Frontal cortex (tissue), 4 donors: ENCODE measurements around the gene THAP3. TPM values are rescaled to one million over a fixed set of nuclear protein-coding genes. Genes with fewer than 3 reads are reported as not detected.

Experiments used
- DNase-seq, 2 donors: peaks; one replicate each; pipeline ENCODE4 v3.0.0; 2012; ENCODE audit warnings: low spot score in 2 of 2
- FAIRE-seq: peaks from 2 replicates; lab custom pipeline; 2012; peaks lifted over from hg19 to GRCh38; lab: Jason Lieb, UNC
- total RNA-seq: library from RNA; depleted of rRNA; stranded (reverse); fragments of >200 nt; gene quantifications from one replicate; pipeline ENCODE4 v1.2.3, GENCODE V29; 2014
- donor health status: control.
- donor health status: control.
- donor health status: control.

Gene THAP3
- total RNA-seq, 1 donor from 2014 or later: 22.8 TPM

GRCh38 chr1:6603238-6603914, 21.3 kb upstream of the THAP3 start:
- FAIRE-seq (no peak), DNase-seq (no peak)

DNA sequence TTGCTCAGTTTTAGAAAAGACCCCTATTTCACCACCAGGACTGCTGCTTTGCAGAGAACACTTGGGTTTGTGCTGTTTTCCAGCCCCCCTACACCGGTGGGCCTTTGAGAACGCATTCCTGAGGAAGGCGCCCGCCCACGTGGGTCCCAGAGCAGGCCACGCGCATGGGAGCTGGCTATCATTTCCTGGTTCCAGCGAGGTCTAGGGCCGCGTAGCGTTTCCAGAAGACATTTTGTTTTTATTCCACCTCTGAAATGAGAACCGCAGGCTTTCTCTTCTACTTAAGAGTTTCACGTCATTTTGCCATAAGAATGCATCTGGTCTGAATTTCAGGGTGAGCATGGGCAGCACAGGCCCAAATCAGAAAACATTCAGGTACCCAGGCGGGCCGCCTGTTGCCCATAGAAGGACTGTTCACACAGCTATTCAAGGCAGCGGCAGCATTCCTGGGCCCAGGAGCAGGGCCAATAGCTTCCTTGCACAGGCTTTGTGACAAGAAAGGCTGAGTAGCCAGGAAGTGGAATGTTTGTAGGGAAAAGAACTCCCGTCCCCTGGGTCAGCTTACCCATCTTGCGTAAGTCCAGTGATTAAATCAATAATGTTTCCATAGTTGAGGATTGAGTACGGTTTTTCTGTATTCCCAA, 20.6 kb upstream of the THAP3 start:
- no peak for FAIRE-seq
- DNase-seq: no peak

DNA sequence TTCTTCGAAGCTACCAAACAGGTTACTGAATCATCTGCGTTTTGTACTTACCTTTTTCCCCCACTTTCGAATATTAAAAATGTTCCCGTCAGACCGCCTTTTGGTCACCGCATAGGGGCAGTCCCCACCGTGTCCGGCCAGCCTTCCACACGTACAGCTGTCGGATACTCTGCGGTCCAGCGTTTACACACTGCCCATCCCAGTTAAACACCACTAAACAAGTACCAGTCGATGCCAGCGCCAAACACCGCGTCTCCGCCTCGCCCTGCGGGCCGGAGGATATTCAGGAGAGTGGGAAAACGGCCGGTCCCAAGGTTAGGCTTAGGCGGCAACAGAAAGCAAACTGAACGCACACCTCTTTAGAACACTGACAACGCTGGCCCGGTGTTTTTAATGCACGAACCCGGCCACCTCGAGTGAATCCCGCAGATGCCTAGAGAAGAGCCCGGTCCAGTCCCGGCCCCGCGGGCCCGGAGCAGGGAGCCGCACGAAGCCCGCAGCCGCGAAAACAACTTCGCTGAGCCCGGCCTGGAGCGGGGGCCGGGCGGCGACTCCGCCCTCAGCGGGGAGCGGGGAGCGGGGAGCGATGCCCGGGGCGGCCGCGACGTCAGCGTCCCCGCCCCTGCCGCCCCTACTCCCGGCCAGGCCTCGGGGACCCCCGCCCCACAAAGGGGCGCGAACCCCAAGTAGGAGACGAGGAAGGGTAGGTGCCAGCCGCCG, 11.9 kb upstream of the THAP3 start:
- DNase-seq (no peak), FAIRE-seq (no peak)

DNA sequence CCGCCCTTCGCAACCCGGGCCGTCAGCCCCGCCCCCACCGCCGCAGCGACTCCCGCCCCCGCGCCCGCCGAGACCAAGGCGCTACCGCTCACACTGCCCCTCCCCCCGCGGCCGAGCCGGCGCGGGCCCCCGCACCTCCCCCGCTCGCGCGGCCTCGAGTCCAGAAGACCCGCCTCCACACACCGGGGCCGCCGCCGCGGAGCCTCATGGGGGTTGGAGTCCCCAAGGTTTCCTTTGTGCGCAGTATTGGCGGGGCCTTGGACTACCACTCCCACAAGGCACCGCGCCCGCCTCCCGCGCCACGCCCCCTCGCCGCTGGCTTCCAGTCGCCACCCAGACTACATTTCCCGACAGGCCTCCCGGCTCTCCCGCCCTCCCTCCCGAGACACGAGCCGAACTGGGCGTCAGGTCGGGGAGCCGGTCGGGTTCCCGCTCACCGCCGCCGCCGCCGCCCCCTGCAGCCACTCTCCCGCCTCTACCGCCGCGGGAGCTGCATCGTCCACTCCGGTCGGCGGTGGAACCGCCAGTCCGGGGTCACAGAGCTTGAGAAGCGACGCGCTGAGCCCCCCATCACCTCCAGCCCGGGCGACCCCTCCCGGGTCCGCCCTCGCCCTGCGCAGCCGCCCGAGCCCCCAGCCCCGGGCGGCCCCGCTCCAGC, 11.2 kb upstream of the THAP3 start, which contains the start of gene PHF13:
PHF13 (plus strand) TSS at position 371 of the 658 bp plus-strand sequence. CDS start 336 bp downstream, outside the sequence.
- DNase-seq: peak; percentile 98 to 100
- FAIRE-seq: no peak

DNA sequence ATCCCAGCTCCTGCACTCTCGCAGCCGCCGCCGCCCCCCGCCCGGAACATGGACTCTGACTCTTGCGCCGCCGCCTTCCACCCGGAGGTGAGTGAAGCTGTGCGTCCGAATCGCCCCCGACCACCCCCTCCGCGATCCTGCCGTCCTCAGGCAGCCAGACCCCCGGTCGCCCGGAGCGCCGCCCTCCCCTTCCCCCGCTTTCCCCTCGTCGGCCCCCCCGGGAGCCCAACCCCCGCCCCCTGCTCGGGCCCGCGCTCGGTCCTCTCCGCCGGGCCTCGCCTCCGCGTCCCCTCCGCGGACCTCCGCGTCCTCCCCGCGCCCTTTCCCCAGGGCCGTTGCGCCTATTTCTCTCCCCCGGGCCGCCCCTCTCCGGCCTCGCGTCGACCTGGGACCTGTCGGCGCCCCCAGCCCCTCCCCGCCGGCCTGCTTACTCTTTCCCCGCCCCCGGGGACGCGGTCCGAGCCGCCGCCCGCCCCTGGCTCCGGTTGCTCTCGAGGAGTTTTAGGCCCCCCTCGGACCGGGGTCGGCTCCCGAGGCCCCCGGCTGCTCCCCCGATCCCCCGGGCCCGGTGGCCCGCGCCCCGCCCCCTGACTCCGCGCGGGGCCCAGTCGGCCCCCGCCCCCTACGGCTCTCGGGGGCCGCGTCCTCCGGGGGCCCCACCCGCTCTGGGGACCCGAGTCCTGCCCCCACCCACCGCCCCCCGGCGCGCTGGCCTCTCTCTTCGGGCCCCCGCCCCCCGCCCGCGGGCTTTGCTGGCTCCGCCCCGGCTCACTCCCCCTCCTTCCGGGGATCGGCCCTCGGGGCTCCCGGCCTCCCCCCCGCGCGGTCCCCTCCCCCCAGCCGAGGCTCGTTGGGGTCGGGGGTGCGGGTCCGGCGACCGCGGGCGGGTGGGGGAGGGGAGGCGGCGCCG, 10.4 kb upstream of the THAP3 start:
- FAIRE-seq: no peak
- DNase-seq: peak; percentile 87 to 90

- peak; percentile 58 to 59 for DNase-seq
- FAIRE-seq: no peak
These were observed 9.5 kb upstream of the THAP3 start for GRCh38 chr1:6614929-6615785.

DNA sequence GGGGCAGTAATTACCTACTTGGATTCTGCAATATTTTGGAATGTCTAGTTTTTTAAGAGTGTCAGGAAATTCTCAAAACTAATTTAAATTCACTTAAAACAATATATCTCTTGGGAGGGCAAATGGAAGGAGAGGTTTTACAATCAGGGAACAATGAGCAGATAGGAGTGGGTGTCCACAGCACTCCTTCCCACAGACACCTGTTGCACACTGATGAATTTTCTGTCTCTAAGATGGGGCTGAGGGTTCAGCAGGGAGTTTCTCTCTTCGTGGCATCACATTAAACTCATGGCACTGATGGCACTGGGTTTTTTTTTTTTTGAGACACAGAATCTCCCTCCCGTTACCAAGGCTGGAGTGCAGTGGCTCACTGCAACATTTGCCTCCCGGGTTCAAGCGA, 5.6 kb upstream of the THAP3 start:
- no peak for FAIRE-seq
- no peak for DNase-seq

DNA sequence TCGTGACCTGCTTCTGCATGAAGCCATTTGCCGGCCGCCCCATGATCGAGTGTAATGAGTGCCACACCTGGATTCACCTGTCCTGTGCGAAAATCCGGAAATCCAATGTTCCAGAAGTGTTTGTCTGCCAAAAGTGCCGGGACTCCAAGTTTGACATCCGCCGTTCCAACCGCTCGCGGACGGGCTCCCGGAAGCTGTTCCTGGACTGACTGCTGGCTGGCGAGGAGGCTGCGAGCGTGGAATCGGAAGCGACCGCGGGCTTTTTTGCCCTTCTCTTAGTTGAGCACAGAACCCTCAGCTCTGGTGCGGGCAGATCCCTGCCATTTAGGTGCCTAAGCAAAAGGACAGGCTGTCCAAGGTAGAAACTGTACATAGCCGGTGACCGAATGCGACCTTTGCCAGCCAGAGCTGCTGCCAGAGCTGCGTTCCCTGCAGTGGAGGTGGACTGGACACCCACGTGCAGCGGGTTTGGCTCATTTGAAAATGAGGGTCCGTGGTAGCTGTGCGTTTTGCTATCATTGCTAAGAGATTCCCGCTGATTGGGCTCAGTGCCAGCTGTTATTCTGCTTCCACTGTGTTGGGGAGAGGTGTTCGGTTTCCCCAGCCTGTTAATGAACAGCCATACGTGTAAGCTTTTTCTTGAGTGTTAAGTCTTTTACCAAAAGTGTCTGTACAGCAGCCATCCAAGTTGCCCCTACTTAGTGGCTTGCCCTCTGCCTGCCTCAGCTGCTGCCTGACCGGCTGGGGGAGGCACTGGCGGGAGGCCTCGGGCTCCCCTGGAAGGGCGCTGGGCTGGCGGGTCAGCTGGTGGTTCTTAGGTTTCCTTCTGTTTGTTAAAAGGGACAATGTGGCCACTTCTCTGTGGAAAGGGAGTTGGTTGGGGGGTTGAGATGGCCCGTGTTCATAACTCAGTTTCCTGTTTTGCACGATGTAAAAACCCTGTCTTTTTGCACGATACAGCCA, 3.0 kb upstream of the THAP3 start:
- no peak for FAIRE-seq
- DNase-seq: no peak

DNA sequence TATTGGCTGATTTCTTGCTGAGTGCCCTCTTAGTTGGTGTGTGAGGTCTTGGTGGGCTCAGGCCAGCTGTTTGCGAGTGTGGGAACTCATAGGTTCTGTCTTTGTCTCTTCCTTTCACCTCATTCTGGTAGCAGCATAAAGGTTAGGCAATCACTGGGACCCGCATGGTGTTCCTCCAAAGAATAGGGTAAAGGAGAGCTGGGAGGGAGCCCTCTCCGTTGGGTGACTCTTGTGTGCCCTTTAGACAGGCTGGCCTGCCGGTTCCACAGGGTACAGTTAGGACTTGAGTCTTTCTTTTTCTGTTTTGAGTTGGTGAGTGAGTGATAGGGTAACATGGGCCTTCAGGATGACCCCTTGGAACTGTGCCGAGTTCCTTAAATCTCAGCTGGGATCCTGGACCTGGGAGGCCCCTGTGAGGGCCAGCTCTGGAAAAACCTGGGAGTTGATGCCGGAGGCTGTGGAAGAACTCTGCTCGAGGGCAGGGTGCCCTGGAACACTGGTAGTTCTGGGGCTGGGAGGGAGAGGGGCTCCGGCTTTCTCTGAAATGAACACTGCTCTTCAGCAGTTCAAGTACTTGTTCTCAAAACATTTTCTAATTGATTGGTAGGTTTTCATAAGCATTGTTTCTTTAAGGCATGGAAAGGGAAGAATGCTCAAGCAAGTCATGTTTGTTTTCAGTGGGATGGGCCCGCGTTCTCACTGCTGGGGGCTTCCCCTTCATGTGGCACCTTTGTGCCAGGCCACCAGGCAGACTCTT, 2.1 kb upstream of the THAP3 start:
- FAIRE-seq (no peak), DNase-seq (no peak)

DNA sequence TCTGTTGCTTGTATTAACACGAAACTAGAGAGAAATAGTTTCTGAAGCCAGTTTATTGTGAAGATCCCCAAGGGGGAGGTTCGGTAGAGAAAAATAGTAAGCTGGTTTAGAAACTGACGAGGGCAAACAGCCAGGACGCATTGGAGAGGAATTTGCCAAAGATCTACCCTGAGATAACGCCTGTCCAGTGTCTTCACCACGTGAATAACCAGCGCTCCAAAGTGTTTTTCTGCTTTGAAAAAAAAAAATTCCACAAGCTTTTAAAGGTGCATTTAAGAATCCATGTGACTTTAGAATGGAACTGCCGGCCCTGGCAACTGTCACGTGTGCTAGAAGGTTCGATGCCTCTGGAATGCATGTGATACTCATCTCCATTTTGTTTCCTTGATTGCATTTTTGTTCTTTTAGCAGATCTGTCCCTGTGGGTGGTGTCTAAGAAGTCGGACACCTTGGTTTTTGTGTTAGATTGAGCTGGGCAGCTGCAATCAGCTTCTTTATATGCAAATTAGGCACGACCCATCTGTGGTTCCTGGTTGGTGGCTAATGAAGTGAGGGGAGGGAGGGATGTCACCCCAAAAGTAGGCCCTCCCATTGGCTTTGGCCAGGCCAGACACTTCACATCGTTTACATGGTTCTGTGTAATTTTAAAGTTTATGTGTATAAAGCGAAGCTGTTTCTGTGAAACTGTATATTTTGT, 1.3 kb upstream of the THAP3 start:
- FAIRE-seq (no peak), DNase-seq (no peak)

- DNase-seq: no peak
- no peak for FAIRE-seq
These were observed 999 bp downstream of the THAP3 start for GRCh38 chr1:6625584-6626149.

GRCh38 chr1:6627031-6627430, 2.4 kb downstream of the THAP3 start:
- DNase-seq (no peak), FAIRE-seq (no peak)

DNA sequence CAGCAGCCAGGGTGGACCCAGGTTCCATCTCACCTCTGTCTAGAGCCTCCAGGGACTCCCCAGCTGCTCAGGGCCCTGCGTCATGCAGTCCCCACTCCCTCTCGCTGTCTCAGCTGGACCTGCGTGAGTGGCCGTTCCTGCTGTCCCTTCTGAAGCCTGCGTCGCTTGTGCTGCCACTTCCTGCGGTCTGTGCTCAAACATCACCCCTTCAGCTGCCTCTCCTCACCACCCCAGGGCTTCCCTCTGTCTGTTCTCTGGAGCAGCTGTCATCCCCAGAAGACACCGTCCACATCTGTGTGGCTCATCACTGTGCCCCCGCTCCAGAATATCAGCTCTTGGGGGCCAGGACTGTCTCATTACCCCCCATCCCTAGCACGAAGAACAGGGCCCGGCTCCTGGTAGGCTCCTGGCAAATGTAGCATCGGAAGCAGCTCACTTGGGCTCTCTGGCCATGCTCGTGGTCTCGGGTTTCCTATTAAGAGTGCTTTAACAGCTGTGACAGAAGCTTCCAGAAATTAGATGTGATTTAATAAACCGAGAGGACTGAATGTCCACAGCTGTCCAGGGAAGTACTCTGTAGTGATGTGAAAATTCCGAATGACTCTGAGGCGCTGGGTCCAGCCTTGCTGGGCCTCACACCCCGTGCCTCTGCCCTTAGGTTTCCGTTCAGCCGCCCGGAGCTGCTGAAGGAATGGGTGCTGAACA, 3.3 kb downstream of the THAP3 start:
- FAIRE-seq (no peak), DNase-seq (no peak)

GRCh38 chr1:6628971-6629479, 4.4 kb downstream of the THAP3 start:
- FAIRE-seq (no peak), DNase-seq (no peak)

DNA sequence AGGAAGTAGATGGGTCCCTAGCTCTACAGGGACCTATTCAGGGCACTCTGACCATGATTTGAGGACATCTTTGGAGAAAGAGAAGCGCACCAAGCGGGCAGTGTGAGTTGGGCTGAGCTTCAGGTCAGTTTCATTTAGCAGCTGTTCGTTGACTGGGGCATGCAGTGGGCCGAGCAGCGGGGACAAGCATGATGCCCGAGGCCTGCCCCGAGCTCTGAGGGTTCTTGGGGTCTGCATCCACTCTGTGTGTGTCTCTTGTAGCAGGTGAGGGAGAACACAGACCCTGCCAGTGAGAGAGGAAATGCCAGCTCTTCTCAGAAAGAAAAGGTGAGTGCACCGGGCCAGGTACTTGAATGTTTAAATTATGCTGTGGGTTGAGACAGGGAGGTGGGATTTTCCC, 5.4 kb downstream of the THAP3 start:
- no peak for DNase-seq
- no peak for FAIRE-seq
